GM12878 (cell line): Measurements from ENCODE around the gene NCOA4. TPM values are rescaled to one million over a fixed set of nuclear protein-coding genes. Genes with fewer than 3 reads are reported as not detected.
A peak's percentile ranks its signal among the peaks of the same experiment; 100 is the strongest.

ENCODE experiments used
- BACH1 ChIP-seq: fragments of 450-650 bp; IDR thresholded peaks from 2 replicates; pipeline ENCODE4 v1.6.1; 2017; ENCODE audit warnings: mild to moderate bottlenecking, borderline replicate concordance
- BRCA1 ChIP-seq: IDR thresholded peaks from 2 replicates; pipeline ENCODE4 v1.6.1; 2011; ENCODE audit warnings: low read depth, low read length, improper control_type of control experiment
- CHD1 ChIP-seq: IDR thresholded peaks from 2 replicates; pipeline ENCODE4 v1.6.1; 2012; ENCODE audit warnings: low read depth, low read length, improper control_type of control experiment
- CHD2 ChIP-seq: IDR thresholded peaks from 2 replicates; pipeline ENCODE4 v1.6.1; 2011; ENCODE audit warnings: low read depth, low read length, improper control_type of control experiment, borderline replicate concordance
- ETV6 ChIP-seq, 2 experiments: fragments of 450-650 bp in 1 of 2; IDR thresholded peaks in 1 of 2; conservative IDR thresholded peaks in 1 of 2; 2 replicates each; pipeline ENCODE4 v1.6.1; 2014; ENCODE audit warnings: antibody characterized with exemption in 1 of 2, borderline replicate concordance in 1 of 2, low read depth in 1 of 2, mild to moderate bottlenecking in 1 of 2, moderate library complexity in 1 of 2
- GATAD2B ChIP-seq: fragments of 450-650 bp; conservative IDR thresholded peaks from 2 replicates; pipeline ENCODE4 v1.6.1; 2017; ENCODE audit warnings: low read depth, mild to moderate bottlenecking, moderate library complexity
- HDGF ChIP-seq: fragments of 450-650 bp; IDR thresholded peaks from 2 replicates; pipeline ENCODE4 v1.6.1; 2016; ENCODE audit warnings: antibody characterized with exemption
- MTA2 ChIP-seq: fragments of 450-650 bp; IDR thresholded peaks from 2 replicates; pipeline ENCODE4 v1.6.1; 2016; ENCODE audit warnings: low read depth, mild to moderate bottlenecking, moderate library complexity
- MXI1 ChIP-seq: fragments of 150-350 bp; IDR thresholded peaks from 2 replicates; pipeline ENCODE4 v1.6.1; 2011; ENCODE audit warnings: low read depth, mild to moderate bottlenecking, inconsistent platforms, low read length, improper control_type of control experiment
- NFXL1 ChIP-seq: fragments of 450-650 bp; IDR thresholded peaks from 2 replicates; pipeline ENCODE4 v1.6.1; 2017; ENCODE audit warnings: antibody characterized with exemption, mild to moderate bottlenecking, borderline replicate concordance
- NFYA ChIP-seq: IDR thresholded peaks from 2 replicates; pipeline ENCODE4 v1.6.1; 2011; ENCODE audit warnings: low read depth, mild to moderate bottlenecking, low read length, improper control_type of control experiment, borderline replicate concordance
- NR2C1 ChIP-seq: fragments of 450-650 bp; IDR thresholded peaks from 2 replicates; pipeline ENCODE4 v1.6.1; 2017; ENCODE audit warnings: antibody characterized with exemption, mild to moderate bottlenecking, moderate library complexity
- PAX5 ChIP-seq: IDR thresholded peaks from 2 replicates; pipeline ENCODE4 v1.6.1; 2011; ENCODE audit warnings: low read depth, low read length, borderline replicate concordance
- PAX8 ChIP-seq: fragments of 450-650 bp; IDR thresholded peaks from 2 replicates; pipeline ENCODE4 v1.6.1; 2017; ENCODE audit warnings: mild to moderate bottlenecking, moderate library complexity
- PML ChIP-seq: IDR thresholded peaks from 2 replicates; pipeline ENCODE4 v1.6.1; 2012; ENCODE audit warnings: low read length, inconsistent platforms
- RAD21 ChIP-seq: IDR thresholded peaks from 2 replicates; pipeline ENCODE4 v1.6.1; 2011; ENCODE audit warnings: mild to moderate bottlenecking, low read depth, low read length, moderate library complexity; ENCODE audit not compliant: insufficient read depth
- SIN3A ChIP-seq: IDR thresholded peaks from 2 replicates; pipeline ENCODE4 v1.6.1; 2012; ENCODE audit warnings: low read depth, low read length, improper control_type of control experiment
- SMAD5 ChIP-seq: IDR thresholded peaks from 2 replicates; pipeline ENCODE4 v1.6.1; 2016; ENCODE audit warnings: antibody characterized with exemption, low read depth
- YY1 ChIP-seq: IDR thresholded peaks from 2 replicates; pipeline ENCODE4 v1.6.1; 2011; ENCODE audit warnings: low read depth, mild to moderate bottlenecking, low read length
- ZBTB33 ChIP-seq: fragments of 450-650 bp; IDR thresholded peaks from 2 replicates; pipeline ENCODE4 v1.6.1; 2017; ENCODE audit warnings: mild to moderate bottlenecking
- polyA plus RNA-seq, 11 experiments: library from polyadenylated mRNA; depleted of rRNA in 4 of 11; unstranded in 6 of 11; stranded (reverse) in 5 of 11; fragments of >200 nt; fragmentation: Nextera tagmentation in 4 of 11; fragmentation: Illumina TruSeq in 1 of 11; extraction: Ambion mirVana in 4 of 11; extraction: Trizol in 1 of 11; gene quantifications; 1 replicate in 1 of 11; 2 replicates in 10 of 11; pipeline versions ENCODE4 v1.2.1 to v1.2.3, GENCODE V29; 2011 to 2016; ENCODE audit warnings: inconsistent platforms in 2 of 11, missing spikeins in 2 of 11, low read depth in 1 of 11
- total RNA-seq, 4 experiments: library from RNA; depleted of rRNA in 3 of 4; stranded (reverse); fragments of >200 nt in 3 of 4; fragmentation: Illumina TruSeq in 1 of 4; extraction: Trizol in 1 of 4; gene quantifications; 2 replicates each; pipeline versions ENCODE4 v1.2.1 to v1.2.3, GENCODE V29; 2013 to 2021
- TF ChIP-seq, protein P1 (sequence below): fragments of 450-650 bp; IDR thresholded peaks from 2 replicates; pipeline ENCODE4 v1.6.1; 2017; ENCODE audit warnings: mild to moderate bottlenecking, moderate library complexity

NCOA4 gene
- total and polyA plus RNA-seq, 10 of the 15 experiments (the other 5 are each of a cell fraction or from before 2014, with no cell fraction given): 57.5 to 119 (median 100) TPM

- TF ChIP-seq ETV6 (conservative IDR thresholded peaks at IDR 0.05 in 1 of 2, IDR thresholded peaks at IDR 0.05 in 1 of 2; ENCODE audit: borderline replicate concordance in 1 of 2, low read depth in 1 of 2) (no peak), BACH1 (peak; percentile 58; the same call in 1 of the 2 replicates), MXI1 (peak; percentile 81; the same call in 1 of the 2 replicates), SMAD5 (peak; percentile 67), HDGF (no peak; the same call in 1 of the 2 replicates), NFXL1 (no peak), CHD2 (peak; percentile 100), NR2C1 (peak; percentile 69), GATAD2B (peak; percentile 37), NFYA (no peak), PAX5 (no peak), PML (0 out of 2 replicates have a peak, but pooled peaks have one; percentile 54), ZBTB33 (no peak), YY1 (0 out of 2 replicates have a peak, but pooled peaks have one; percentile 29), SIN3A (no peak), BRCA1 (peak; percentile 97), MTA2 (0 out of 2 replicates have a peak, but pooled peaks have one; percentile 25), CHD1 (no peak), RAD21 (peak; percentile 30; the same call in 1 of the 2 replicates), PAX8 (no peak)
- TF ChIP-seq, protein P1, sequence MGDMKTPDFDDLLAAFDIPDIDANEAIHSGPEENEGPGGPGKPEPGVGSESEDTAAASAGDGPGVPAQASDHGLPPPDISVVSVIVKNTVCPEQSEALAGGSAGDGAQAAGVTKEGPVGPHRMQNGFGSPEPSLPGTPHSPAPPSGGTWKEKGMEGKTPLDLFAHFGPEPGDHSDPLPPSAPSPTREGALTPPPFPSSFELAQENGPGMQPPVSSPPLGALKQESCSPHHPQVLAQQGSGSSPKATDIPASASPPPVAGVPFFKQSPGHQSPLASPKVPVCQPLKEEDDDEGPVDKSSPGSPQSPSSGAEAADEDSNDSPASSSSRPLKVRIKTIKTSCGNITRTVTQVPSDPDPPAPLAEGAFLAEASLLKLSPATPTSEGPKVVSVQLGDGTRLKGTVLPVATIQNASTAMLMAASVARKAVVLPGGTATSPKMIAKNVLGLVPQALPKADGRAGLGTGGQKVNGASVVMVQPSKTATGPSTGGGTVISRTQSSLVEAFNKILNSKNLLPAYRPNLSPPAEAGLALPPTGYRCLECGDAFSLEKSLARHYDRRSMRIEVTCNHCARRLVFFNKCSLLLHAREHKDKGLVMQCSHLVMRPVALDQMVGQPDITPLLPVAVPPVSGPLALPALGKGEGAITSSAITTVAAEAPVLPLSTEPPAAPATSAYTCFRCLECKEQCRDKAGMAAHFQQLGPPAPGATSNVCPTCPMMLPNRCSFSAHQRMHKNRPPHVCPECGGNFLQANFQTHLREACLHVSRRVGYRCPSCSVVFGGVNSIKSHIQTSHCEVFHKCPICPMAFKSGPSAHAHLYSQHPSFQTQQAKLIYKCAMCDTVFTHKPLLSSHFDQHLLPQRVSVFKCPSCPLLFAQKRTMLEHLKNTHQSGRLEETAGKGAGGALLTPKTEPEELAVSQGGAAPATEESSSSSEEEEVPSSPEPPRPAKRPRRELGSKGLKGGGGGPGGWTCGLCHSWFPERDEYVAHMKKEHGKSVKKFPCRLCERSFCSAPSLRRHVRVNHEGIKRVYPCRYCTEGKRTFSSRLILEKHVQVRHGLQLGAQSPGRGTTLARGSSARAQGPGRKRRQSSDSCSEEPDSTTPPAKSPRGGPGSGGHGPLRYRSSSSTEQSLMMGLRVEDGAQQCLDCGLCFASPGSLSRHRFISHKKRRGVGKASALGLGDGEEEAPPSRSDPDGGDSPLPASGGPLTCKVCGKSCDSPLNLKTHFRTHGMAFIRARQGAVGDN: peak; percentile 74; the same call in 1 of the 2 replicates
These were observed at the start of gene NCOA4 (continued) for GRCh38 chr10:46030091-46030937.
